ENCODE measurements around the gene F13B. TPM values are rescaled to one million over a fixed set of nuclear protein-coding genes. Genes with fewer than 3 reads are reported as not detected.

F13B gene, protein sequence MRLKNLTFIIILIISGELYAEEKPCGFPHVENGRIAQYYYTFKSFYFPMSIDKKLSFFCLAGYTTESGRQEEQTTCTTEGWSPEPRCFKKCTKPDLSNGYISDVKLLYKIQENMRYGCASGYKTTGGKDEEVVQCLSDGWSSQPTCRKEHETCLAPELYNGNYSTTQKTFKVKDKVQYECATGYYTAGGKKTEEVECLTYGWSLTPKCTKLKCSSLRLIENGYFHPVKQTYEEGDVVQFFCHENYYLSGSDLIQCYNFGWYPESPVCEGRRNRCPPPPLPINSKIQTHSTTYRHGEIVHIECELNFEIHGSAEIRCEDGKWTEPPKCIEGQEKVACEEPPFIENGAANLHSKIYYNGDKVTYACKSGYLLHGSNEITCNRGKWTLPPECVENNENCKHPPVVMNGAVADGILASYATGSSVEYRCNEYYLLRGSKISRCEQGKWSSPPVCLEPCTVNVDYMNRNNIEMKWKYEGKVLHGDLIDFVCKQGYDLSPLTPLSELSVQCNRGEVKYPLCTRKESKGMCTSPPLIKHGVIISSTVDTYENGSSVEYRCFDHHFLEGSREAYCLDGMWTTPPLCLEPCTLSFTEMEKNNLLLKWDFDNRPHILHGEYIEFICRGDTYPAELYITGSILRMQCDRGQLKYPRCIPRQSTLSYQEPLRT
- total RNA-seq = not detected in 2 replicates

DNA sequence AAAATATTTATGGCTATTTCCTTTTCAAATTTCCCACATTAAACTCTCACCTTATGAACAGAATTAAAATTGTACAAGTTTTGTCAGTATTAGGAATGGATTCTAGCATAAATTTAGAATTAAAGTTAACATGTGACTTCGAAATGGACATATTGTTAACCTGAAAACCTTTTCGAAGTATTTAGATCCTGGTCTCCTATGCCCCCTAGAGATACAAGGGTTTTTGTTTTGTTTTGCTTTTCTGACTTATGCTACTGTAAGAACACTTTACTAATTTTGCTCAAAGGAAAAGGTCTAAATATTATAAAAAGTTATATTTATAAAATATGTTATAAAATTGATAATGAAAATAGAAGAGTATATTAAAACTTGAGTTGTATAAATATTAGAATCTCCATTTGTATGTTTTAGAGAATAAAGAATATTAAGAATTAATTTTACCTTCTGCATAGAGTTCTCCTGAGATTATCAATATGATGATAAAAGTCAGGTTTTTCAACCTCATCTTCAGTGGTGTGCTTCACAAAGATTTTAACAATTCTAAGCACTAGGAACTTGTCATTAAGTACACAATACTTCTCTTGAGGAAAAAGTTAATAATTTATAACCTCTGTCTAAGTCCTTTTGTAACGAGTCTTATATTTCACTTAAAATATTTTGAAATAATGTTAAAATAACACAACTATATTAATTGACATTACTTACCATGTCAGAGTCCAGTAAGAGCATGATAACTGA is at the start of gene F13B:
F13B (minus strand) TSS at position 542 of the 738 bp plus-strand sequence; CDS start at position 505, 37 bp downstream.

Other genes starting within 250 kb of the F13B start
- 0.81 TPM in 1 of 2 replicates, not detected in the other for gene CFHR1, start 247.5 kb downstream of the F13B start, total RNA-seq
- gene CFHR4, start 179.2 kb downstream of the F13B start, total RNA-seq = not detected in 2 replicates
- gene CFHR2, start 123.5 kb downstream of the F13B start, total RNA-seq = not detected in 2 replicates
- not detected in 2 replicates for gene CFHR5, start 89.7 kb downstream of the F13B start, total RNA-seq
- gene ASPM, start 79.4 kb upstream of the F13B start, total RNA-seq = 6.1 and 8.1 TPM in 2 replicates
- gene ZBTB41, start 134.0 kb upstream of the F13B start, total RNA-seq = 6.3 and 8.4 TPM in 2 replicates
- gene CRB1, start 201.0 kb upstream of the F13B start, total RNA-seq = not detected in 2 replicates